ENCODE measurements around the gene DDX59.

The DDX59 gene

GRCh38 chr1:200669314-200670241 lies at the start of gene DDX59:
Gene DDX59 (minus strand): TSS chr1:200669907. CDS start chr1:200666740, 3,167 bp downstream.
- peak; percentile 86 for DNase-seq

- DNase-seq: no peak
Observed at GRCh38 chr1:200714504-200715187, 44.9 kb upstream of the DDX59 start.

- no peak for DNase-seq
Observed at GRCh38 chr1:200710166-200710565, 40.5 kb upstream of the DDX59 start.

- no peak for DNase-seq
Observed at GRCh38 chr1:200708769-200709168, 39.1 kb upstream of the DDX59 start.

- no peak for DNase-seq
Observed at GRCh38 chr1:200708161-200708560, 38.5 kb upstream of the DDX59 start.

DNA sequence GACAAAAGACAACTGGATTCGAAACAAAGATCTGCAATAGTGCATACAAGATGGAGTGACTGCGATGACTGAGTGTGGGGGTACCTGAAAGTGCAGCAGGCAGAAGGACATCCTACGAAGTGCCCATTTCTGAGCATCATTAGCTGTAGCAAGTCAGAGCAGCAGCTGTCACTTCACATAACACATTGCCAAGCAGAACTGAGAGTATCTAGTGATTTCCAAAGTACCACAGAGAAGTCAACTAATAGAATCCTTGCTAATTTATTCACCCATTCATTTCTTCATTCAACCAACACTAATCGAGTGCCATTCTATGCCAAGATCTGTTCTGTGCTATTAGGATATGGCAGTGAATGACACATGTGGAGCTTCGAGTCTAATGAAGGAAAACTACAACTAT lies 37.4 kb upstream of the DDX59 start:
- no peak for DNase-seq

DNA sequence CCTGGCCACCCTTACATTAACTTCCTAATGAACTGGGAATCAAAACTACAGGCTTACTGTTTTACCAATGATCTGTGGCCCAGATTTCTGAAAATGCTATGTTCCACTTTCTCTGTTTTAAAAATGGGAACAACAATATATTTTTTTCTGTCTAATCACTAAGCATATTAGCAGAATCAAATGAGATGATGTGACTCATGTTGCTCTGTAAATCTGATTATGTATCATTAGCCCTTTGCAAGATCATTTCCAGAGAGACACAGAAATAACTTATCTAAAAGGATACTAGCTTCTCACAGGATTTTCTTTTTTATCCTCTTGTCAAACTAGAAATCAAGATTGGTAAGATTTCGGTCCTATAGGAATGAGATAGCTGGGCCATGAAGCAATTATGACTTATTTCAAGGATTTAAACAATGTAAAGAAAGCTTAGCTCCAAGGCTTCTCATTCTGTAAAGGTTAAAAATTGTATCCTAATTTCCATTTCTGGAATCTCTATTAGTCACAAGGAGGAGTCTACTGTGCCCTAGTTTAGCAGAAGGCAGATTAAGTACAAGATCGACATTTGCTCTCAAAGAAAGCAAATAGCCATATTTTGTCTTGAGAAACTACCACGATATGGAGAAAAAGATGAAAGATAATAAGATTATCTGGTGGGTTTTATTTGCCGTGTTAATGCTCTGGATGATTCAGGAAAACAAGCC lies 36.6 kb upstream of the DDX59 start:
- DNase-seq: no peak

DNA sequence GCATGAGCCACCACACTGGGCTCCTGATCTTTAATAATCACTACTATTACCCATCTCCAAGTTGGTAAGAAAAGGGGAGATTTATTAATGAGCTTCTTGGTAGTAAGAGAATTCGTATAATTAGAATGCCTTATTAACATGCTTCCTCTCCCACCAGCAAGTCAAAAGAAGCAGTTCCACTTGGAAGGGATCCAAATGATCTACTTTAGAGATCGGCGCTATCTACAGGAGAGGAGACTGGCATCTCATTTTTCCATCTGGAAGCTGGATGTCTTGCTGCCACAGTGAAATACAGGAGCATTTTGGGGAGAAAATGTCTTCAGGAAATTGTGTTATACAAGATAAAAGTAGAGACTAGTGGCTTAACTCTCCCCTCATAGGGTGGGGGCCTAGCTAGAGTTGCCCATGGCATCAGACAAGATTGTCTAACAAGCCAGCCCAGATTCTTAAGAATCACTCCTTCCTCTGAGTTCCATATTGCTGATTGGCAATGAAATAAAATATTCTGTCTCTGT lies 35.3 kb upstream of the DDX59 start:
- no peak for DNase-seq

- no peak for DNase-seq
Observed at GRCh38 chr1:200699871-200700270, 30.2 kb upstream of the DDX59 start.

- DNase-seq: no peak
Observed at GRCh38 chr1:200694738-200695137, 25.0 kb upstream of the DDX59 start.

DNA sequence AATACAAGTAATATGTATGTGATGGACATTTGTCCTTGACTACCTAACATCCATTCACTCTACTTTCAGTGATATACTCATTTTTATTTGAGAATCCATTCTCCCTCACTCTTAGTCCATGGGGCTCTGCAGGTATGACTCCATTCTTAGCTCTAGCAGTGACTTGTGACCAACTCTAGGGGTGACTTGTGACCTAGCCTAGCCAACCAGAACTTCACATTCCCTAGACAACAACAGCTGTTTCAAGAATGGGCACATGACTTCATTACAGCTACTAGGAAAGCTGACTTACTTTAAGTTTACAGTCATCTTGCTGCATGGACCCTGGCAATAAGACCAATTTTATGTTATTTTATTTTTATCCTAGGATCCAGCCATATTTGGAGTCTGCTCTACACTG lies 23.6 kb upstream of the DDX59 start:
- DNase-seq: no peak

DNA sequence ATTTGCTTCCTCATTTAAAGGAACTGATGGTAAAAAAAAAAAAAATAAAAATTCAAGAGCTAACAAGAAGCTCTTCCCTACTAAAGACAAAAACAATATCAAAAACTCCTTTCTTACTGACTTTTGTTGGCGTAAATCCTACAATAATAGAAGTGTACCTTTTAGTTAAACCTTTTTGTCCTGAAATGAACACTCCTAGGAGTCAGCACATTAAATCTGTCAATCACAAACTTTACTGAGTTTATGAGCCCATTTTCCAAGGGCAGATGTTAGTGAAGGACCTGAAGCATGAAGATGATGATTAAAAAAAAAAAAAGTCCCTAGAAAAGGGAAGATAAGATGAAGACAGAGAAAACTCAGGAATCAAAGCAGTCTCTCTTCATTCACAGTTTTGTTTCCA lies 22.6 kb upstream of the DDX59 start:
- DNase-seq: no peak

DNA sequence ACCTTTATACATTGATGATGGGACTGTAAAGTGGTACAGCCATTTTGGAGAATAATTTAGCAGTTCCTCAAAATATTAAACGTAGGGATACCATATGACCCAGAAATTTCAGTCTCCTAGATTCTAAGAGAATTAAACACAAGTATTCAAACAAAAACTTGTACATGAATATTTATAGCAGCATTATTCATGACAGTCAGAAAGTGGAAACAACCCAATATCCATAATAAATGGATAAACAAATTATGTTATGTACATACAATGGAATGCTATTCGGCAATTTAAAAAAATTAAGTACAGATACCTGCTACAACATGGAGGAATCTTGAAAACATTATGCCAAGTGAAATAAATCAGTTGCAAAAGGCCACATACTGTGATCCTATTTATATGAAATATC lies 16.9 kb upstream of the DDX59 start:
- no peak for DNase-seq

DNA sequence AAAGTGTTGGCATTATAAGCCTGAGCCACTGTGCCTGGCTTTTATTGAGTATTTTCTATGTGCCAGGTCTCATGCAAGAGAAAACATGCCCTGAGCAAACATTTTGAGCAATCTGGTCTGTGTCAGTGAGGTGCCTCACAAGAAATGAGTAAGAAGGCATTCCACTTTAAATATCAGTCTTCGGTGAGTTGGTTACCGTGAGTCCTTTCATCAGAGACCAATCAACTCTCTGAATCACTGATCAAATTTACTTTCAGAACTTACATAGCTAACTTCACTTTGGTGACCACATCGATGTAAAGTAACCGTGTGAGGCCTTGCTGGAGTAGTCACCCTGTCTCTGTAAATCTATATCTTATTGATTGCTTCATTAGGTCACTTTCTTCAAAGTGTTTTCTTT lies 14.3 kb upstream of the DDX59 start:
- no peak for DNase-seq

- no peak for DNase-seq
Observed at GRCh38 chr1:200683298-200683697, 13.6 kb upstream of the DDX59 start.

DNA sequence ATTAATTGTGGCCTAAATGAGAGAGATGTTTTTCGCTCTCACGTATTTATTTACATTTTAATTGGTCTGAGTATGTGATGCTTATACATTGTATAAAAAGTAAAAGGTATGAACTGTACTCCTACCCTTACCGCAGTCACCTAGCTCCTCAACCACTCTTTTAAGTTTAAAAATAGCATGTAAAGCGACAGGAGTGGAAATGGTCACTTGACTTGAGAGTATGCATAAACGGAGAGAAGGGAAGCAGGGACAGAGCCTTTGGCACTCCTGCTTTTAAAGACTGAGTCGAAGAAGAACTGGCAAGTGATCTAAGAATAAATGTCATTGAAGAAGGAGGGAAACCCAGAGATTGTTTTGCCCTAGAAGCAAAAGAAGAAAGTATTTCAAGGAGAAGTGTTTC lies 11.5 kb upstream of the DDX59 start:
- no peak for DNase-seq

DNA sequence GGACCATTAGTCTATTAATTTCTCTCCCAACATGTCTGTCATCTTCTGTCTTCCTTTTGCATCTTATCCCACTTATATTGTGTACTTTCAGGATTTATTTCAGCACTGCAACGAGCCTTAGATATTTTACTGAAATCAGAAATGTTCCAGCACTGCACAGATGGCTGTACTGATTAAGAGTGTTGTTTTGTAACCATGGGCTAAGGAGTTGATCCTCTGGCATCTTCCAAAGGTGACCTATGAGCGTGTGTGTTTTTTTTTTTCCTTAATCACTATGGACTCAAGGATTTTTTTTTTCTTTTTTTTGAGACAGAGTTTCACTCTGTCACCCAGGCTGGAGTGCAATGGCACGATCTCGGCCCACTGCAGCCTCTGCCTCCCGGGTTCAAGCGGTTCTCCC lies 7.1 kb upstream of the DDX59 start:
- DNase-seq: no peak

- DNase-seq: no peak
Observed at GRCh38 chr1:200675588-200675852, 5.8 kb upstream of the DDX59 start.

DNA sequence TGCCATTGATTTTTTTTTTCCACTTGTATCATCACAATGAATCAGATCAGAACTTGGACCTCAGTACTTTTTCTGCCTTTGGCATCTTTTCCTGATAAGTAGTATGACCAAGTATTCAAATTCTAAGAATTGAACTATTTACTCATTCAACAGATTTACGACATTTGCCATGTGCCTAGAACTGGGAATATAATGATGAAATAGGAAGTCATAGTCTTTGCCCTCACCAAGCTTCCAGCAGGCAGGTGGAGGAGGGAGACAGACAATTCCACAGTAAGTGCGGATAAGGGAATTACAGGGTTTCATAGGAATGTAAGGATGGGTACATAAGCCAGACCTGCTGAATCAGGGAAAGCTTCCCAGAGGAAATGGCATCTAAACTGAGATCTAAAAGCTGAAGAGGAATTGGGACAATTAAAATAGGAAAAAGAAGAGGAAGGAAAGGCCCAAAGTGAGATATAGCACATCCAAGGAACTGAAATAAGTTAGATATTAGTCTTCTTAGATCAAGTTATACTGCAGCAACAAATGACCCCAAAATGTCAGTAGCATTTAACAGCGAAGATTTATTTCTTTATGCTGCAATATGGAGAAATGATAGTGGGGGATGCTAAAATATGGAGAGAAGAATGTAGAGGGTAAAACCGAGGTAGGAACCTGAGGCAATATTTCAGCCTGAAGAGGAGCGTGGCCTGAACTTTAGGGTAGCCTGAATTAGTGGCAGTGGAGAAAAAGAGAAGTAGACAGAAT lies 5.3 kb upstream of the DDX59 start:
- no peak for DNase-seq

- no peak for DNase-seq
Observed at GRCh38 chr1:200673952-200674823, 4.5 kb upstream of the DDX59 start.

DNA sequence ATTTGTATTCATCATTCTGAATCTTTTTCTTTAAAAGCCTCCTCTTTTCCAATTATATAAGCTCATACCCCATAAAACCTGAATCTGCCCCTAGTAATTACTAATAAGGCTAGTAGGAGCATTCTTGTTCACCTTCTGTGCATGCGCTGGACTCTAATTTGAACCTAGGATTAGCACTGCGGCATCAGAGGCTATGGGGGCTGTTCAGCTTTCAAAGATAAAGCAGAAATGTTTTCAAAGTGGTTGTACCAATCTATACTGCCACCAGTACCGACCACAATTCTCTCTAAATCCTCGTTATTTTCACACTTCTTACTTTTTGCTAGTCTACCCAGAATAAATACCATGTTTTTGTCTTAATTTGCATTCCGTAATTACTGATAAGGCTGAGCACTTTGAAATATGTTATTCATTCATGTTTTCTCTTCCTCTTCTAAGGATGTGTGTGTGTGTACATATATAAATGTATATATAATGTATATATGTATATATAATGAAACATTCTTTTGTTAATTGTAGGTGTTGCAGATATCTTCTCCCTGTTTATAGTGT lies 1.6 kb upstream of the DDX59 start:
- DNase-seq: no peak
